DND-41 (cell line): Measurements from ENCODE around the gene ZDHHC11.
A peak's percentile ranks its signal among the peaks of the same experiment; 100 is the strongest.
"Not testable (repeated sequence)": the region's sequence is repeated elsewhere in the genome, so short reads cannot be mapped to it uniquely, and the experiment has no call there.

Experiments
- ATAC-seq: fragments of 200-7000 bp; cut with Tn5 transposase; 3 replicates; pipeline ENCODE4 v1.9.1; 2021; ENCODE audit warnings: low read depth; ENCODE audit not compliant: insufficient read depth
- DNase-seq: peaks from one replicate; pipeline ENCODE4 v3.0.0-alpha.2; 2020
- H2AFZ ChIP-seq: 2 replicates; pipeline ENCODE4 v1.6.0; 2012; ENCODE audit warnings: low read depth, low read length
- H3K27ac ChIP-seq: 2 replicates; pipeline ENCODE4 v1.5.1; 2012; ENCODE audit warnings: low read length, inconsistent platforms
- H3K27me3 ChIP-seq: fragments of 200-600 bp; sonication (generic); 2 replicates; pipeline ENCODE4 v1.6.0; 2012; ENCODE audit warnings: low read length, mild to moderate bottlenecking, inconsistent platforms; ENCODE audit not compliant: insufficient read depth, poor library complexity
- H3K36me3 ChIP-seq: 2 replicates; pipeline ENCODE4 v1.5.1; 2012; ENCODE audit warnings: low read length, inconsistent platforms; ENCODE audit not compliant: insufficient read depth
- H3K4me1 ChIP-seq: 2 replicates; pipeline ENCODE4 v1.5.1; 2012; ENCODE audit warnings: mild to moderate bottlenecking, low read length; ENCODE audit not compliant: insufficient read depth
- H3K4me2 ChIP-seq: 2 replicates; pipeline ENCODE4 v1.6.0; 2012; ENCODE audit warnings: mild to moderate bottlenecking, moderate library complexity, low read length, inconsistent platforms; ENCODE audit not compliant: insufficient read depth
- H3K4me3 ChIP-seq, 2 experiments: fragments of 200-600 bp in 1 of 2; shearing (Covaris generic) in 1 of 2; 2 replicates each; pipeline ENCODE4 v1.5.1; 2012 to 2016; ENCODE audit warnings: inconsistent platforms in 2 of 2, low read length in 2 of 2, mild to moderate bottlenecking in 2 of 2, low read depth in 1 of 2, moderate library complexity in 1 of 2
- H3K79me2 ChIP-seq: 2 replicates; pipeline ENCODE4 v1.6.0; 2012; ENCODE audit warnings: low read length, inconsistent platforms; ENCODE audit not compliant: insufficient read depth
- H3K9ac ChIP-seq: 2 replicates; pipeline ENCODE4 v1.6.0; 2012; ENCODE audit warnings: low read depth, mild to moderate bottlenecking, inconsistent platforms, low read length, moderate library complexity
- H3K9me3 ChIP-seq: 2 replicates; pipeline ENCODE4 v1.5.1; 2012; ENCODE audit warnings: low read length, moderate library complexity, mild to moderate bottlenecking, inconsistent platforms; ENCODE audit not compliant: insufficient read depth, severe bottlenecking
- H4K20me1 ChIP-seq: 2 replicates; pipeline ENCODE4 v1.6.0; 2012; ENCODE audit warnings: low read length; ENCODE audit not compliant: insufficient read depth
- EZH2 ChIP-seq: IDR thresholded peaks from 3 replicates; pipeline ENCODE4 v1.6.1; 2012; ENCODE audit warnings: borderline replicate concordance, low read depth, mild to moderate bottlenecking, moderate library complexity, low read length, inconsistent platforms; ENCODE audit not compliant: severe bottlenecking
- TF ChIP-seq, protein P1 (sequence below): IDR thresholded peaks from 2 replicates; pipeline ENCODE4 v1.5.1; 2012; ENCODE audit warnings: borderline replicate concordance, low read length, moderate library complexity, mild to moderate bottlenecking; ENCODE audit not compliant: poor library complexity, severe bottlenecking; ENCODE audit errors: extremely low read depth

The ZDHHC11 gene

DNA sequence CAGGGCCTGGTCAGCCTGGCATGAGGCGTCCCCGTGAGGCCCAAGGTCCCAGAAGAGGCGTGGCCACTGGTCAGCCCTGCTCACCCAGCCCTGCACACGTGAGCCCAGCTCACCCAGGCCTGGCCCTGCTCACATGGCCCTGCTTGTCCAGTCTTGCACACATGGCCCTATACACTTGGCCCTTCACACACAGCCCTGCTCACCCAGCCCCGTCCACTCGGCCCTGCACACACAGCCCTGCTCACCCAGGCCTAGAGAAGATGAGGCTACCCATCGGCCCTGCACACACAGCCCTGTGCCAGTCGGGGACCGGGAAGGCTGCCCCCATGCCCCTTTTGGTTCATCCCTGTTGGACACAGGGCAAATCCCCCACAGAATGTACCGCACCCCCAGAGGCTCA lies 94.6 kb downstream of the ZDHHC11 start:
- Histone ChIP-seq H3K9me3 (no peaks in the 10 kb centered on the region), H3K4me1 (no peaks in the 10 kb centered on the region), H3K9ac (no peak overlapping the region), H3K4me2 (no peak overlapping the region), H4K20me1 (peaks cover 8% of the 10 kb centered on the region; the same call in 1 of the 2 replicates), H3K79me2 (no peaks in the 10 kb centered on the region), H3K4me3 (no peak overlapping the region), H3K27me3 (no peaks in the 10 kb centered on the region), H3K36me3 (no peaks in the 10 kb centered on the region), H3K27ac (no peak overlapping the region), H2AFZ (no peak overlapping the region)
- TF ChIP-seq, protein P1, sequence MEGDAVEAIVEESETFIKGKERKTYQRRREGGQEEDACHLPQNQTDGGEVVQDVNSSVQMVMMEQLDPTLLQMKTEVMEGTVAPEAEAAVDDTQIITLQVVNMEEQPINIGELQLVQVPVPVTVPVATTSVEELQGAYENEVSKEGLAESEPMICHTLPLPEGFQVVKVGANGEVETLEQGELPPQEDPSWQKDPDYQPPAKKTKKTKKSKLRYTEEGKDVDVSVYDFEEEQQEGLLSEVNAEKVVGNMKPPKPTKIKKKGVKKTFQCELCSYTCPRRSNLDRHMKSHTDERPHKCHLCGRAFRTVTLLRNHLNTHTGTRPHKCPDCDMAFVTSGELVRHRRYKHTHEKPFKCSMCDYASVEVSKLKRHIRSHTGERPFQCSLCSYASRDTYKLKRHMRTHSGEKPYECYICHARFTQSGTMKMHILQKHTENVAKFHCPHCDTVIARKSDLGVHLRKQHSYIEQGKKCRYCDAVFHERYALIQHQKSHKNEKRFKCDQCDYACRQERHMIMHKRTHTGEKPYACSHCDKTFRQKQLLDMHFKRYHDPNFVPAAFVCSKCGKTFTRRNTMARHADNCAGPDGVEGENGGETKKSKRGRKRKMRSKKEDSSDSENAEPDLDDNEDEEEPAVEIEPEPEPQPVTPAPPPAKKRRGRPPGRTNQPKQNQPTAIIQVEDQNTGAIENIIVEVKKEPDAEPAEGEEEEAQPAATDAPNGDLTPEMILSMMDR: no peak
- no peak for TF ChIP-seq EZH2
- ATAC-seq: no peak
- peak; percentile 2 for DNase-seq

DNA sequence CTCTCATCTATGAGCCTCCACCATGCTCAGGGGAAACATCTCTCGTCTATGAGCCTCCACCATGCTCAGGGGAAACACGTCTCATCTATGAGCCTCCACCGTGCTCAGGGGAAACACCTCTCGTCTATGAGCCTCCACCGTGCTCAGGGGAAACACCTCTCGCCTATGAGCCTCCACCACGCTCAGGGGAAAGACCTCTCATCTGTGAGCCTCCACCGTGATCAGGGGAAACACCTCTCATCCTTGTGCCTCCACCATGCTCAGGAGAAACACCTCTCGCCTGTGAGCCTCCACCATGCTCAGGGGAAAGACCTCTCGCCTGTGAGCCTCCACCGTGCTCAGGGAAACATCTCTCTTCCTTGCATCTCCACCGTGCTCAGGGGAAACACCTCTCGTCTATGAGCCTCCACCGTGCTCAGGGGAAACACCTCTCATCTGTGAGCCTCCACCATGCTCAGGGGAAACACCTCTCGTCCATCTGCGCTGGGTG lies 96.6 kb downstream of the ZDHHC11 start:
- not testable (repeated sequence) for ATAC-seq

GRCh38 chr5:753567-754142 lies 97.1 kb downstream of the ZDHHC11 start:
- H3K27ac ChIP-seq, H4K20me1 ChIP-seq, H3K4me3 ChIP-seq, H3K4me2 ChIP-seq, H3K27me3 ChIP-seq, H2AFZ ChIP-seq, H3K36me3 ChIP-seq, ATAC-seq, H3K79me2 ChIP-seq, H3K9me3 ChIP-seq, H3K4me1 ChIP-seq, H3K9ac ChIP-seq, DNase-seq: not testable (repeated sequence)

More for the DNA sequence above, 96.6 kb downstream of the ZDHHC11 start:
- not testable (repeated sequence) for H3K9me3 ChIP-seq, H4K20me1 ChIP-seq, H3K27ac ChIP-seq, H3K4me1 ChIP-seq, H3K4me2 ChIP-seq, H3K9ac ChIP-seq, H3K27me3 ChIP-seq, H3K4me3 ChIP-seq, H3K79me2 ChIP-seq, H3K36me3 ChIP-seq, H2AFZ ChIP-seq
- peak; percentile 2 for DNase-seq

DNA sequence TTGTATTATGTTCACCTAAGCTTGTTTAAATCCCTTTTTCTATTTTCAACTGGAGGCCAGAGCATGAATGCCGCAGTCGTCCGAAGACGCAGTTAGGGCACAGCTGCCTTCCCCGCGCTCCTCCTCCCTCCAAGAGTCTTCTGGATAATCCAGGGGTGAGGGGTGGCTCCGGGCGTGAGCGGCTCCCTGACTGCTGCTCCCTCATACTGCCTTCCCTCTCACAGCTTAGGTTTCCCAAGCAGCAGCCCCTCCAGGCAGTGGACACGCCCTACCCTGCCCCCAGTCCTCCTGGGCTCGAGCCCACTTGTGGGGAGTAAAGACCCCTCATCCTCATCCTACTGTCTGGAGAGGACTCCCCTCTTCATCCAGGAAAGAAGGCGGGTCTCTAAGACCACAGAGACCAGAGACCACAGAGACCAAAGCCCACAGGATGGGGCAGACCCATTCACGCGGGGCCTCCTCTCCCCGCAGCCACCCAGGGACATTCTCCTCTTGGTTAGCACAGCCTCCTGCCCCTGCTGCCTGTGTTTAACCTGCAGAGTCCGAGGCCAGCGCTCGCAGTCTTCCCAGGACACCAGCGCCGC lies 98.2 kb downstream of the ZDHHC11 start:
- not testable (repeated sequence) for H3K79me2 ChIP-seq, H3K4me3 ChIP-seq, ATAC-seq, H3K9me3 ChIP-seq, H3K4me1 ChIP-seq, H2AFZ ChIP-seq, H3K36me3 ChIP-seq, H3K4me2 ChIP-seq, DNase-seq, H3K27me3 ChIP-seq, H3K9ac ChIP-seq, H4K20me1 ChIP-seq, H3K27ac ChIP-seq

DNA sequence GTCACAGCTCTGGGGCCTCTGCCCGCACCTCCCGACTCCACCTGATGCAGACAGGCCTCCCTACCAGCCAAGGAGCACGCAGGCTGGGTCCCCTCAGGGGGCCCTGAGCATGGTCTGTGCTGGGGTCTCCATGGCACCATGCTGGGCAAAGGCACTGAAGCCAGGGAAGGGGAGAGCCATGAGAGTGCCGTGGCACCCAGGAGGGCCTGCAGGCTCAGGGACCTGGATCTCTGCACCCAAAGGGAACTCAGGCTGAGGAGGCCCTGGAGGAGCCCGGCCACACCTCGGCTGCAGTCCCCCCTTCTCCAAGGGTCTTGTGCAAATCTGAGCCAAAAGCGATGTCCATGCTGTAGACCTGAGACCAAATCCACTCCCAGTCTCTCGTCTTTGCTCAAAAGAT lies 98.8 kb downstream of the ZDHHC11 start:
- H3K4me2 ChIP-seq, H3K9ac ChIP-seq, H3K9me3 ChIP-seq, DNase-seq, H3K79me2 ChIP-seq, H3K27me3 ChIP-seq, H3K4me1 ChIP-seq, H3K4me3 ChIP-seq, H4K20me1 ChIP-seq, H3K36me3 ChIP-seq, H3K27ac ChIP-seq, H2AFZ ChIP-seq, ATAC-seq: not testable (repeated sequence)
